HG02840 (cell line): ENCODE measurements around the gene SLC12A8.
A peak's percentile ranks its signal among the peaks of the same experiment; 100 is the strongest.

Experiments
- ATAC-seq: cut with Tn5 transposase; IDR thresholded peaks from one replicate; pipeline ENCODE4 v1.9.1; 2021; ENCODE audit warnings: mild to moderate bottlenecking, moderate library complexity, moderate number of reproducible peaks; ENCODE audit not compliant: unreplicated experiment, low FRiP score

SLC12A8 gene

GRCh38 chr3:125039131-125040100 lies 173.1 kb downstream of the SLC12A8 start:
- ATAC-seq = no peak

- ATAC-seq = no peak
Observed at GRCh38 chr3:125037498-125038150, 174.9 kb downstream of the SLC12A8 start.

GRCh38 chr3:125035217-125035616 lies 177.3 kb downstream of the SLC12A8 start:
- peak; percentile 49 for ATAC-seq

GRCh38 chr3:125033616-125034015 lies 178.9 kb downstream of the SLC12A8 start:
- no peak for ATAC-seq

- ATAC-seq = no peak
Observed at GRCh38 chr3:125033135-125033534, 179.4 kb downstream of the SLC12A8 start.

GRCh38 chr3:125032683-125033082 lies 179.9 kb downstream of the SLC12A8 start:
- no peak for ATAC-seq
